Measurements from ENCODE around the gene FCAMR. TPM values are rescaled to one million over a fixed set of nuclear protein-coding genes. Genes with fewer than 3 reads are reported as not detected.

Gene FCAMR
- total RNA-seq, 1 experiment from 2014 or later = not detected

- H3K9ac ChIP-seq (ENCODE audit: low read length) = no peak overlapping the region
- no peaks in the 10 kb centered on the region for H3K9me3 ChIP-seq (ENCODE audit: low read length)
- H3K27ac ChIP-seq (ENCODE audit: low read length) = no peak overlapping the region
- no peaks in the 10 kb centered on the region for H3K27me3 ChIP-seq (ENCODE audit: low read length)
- no peak overlapping the region for H3K4me2 ChIP-seq (ENCODE audit: low read depth, low read length, poor library complexity, severe bottlenecking)
- no peaks in the 10 kb centered on the region for H3K79me2 ChIP-seq (ENCODE audit: low read length)
- no peaks in the 10 kb centered on the region for H3K4me1 ChIP-seq (ENCODE audit: low read length)
- no peak for DNase-seq
- no peaks in the 10 kb centered on the region for H3K36me3 ChIP-seq (ENCODE audit: insufficient read depth, low read length)
- H2AFZ ChIP-seq (ENCODE audit: low read length) = no peak overlapping the region
- no peak overlapping the region for H3K4me3 ChIP-seq (ENCODE audit: low read length)
- no peaks in the 10 kb centered on the region for H4K20me1 ChIP-seq (ENCODE audit: insufficient read depth, low read depth, low read length)
- H3K9me2 ChIP-seq (replicated peaks; ENCODE audit: insufficient read depth, low read length) = no peaks in the 10 kb centered on the region
Measured at GRCh38 chr1:206985162-206985749, 15.0 kb upstream of the FCAMR start.

- no peak overlapping the region for H2AFZ ChIP-seq (ENCODE audit: low read length)
- H3K9me2 ChIP-seq (replicated peaks; ENCODE audit: insufficient read depth, low read length) = no peaks in the 10 kb centered on the region
- no peak overlapping the region for H3K9ac ChIP-seq (ENCODE audit: low read length)
- no peaks in the 10 kb centered on the region for H3K27me3 ChIP-seq (ENCODE audit: low read length)
- no peak overlapping the region for H3K4me3 ChIP-seq (ENCODE audit: low read length)
- H3K4me1 ChIP-seq (ENCODE audit: low read length) = no peaks in the 10 kb centered on the region
- H3K36me3 ChIP-seq (ENCODE audit: insufficient read depth, low read length) = no peaks in the 10 kb centered on the region
- H3K79me2 ChIP-seq (ENCODE audit: low read length) = no peaks in the 10 kb centered on the region
- no peak overlapping the region for H3K27ac ChIP-seq (ENCODE audit: low read length)
- H3K4me2 ChIP-seq (ENCODE audit: low read depth, low read length, poor library complexity, severe bottlenecking) = no peak overlapping the region
- peak; percentile 72 for DNase-seq
- H3K9me3 ChIP-seq (ENCODE audit: low read length) = no peaks in the 10 kb centered on the region
- no peaks in the 10 kb centered on the region for H4K20me1 ChIP-seq (ENCODE audit: insufficient read depth, low read depth, low read length)
Measured at GRCh38 chr1:206982216-206982615, 12.0 kb upstream of the FCAMR start.

- no peak for DNase-seq
- Histone ChIP-seq H3K9me2 (replicated peaks; ENCODE audit: insufficient read depth, low read length) (no peaks in the 10 kb centered on the region), H3K9me3 (ENCODE audit: low read length) (no peaks in the 10 kb centered on the region), H3K79me2 (ENCODE audit: low read length) (no peaks in the 10 kb centered on the region), H3K27me3 (ENCODE audit: low read length) (no peaks in the 10 kb centered on the region), H4K20me1 (ENCODE audit: insufficient read depth, low read depth, low read length) (no peaks in the 10 kb centered on the region), H3K9ac (ENCODE audit: low read length) (no peak overlapping the region), H3K4me2 (ENCODE audit: low read depth, low read length, poor library complexity, severe bottlenecking) (no peak overlapping the region), H3K4me1 (ENCODE audit: low read length) (no peaks in the 10 kb centered on the region), H3K27ac (ENCODE audit: low read length) (no peak overlapping the region), H2AFZ (ENCODE audit: low read length) (no peak overlapping the region), H3K36me3 (ENCODE audit: insufficient read depth, low read length) (no peaks in the 10 kb centered on the region), H3K4me3 (ENCODE audit: low read length) (no peak overlapping the region)
Measured at GRCh38 chr1:206979379-206980043, 9.3 kb upstream of the FCAMR start.

- Histone ChIP-seq H3K27me3 (ENCODE audit: low read length) (no peaks in the 10 kb centered on the region), H2AFZ (ENCODE audit: low read length) (no peak overlapping the region), H3K36me3 (ENCODE audit: insufficient read depth, low read length) (no peaks in the 10 kb centered on the region), H4K20me1 (ENCODE audit: insufficient read depth, low read depth, low read length) (no peaks in the 10 kb centered on the region), H3K79me2 (ENCODE audit: low read length) (no peaks in the 10 kb centered on the region), H3K4me3 (ENCODE audit: low read length) (no peak overlapping the region), H3K9me2 (replicated peaks; ENCODE audit: insufficient read depth, low read length) (no peaks in the 10 kb centered on the region), H3K4me1 (ENCODE audit: low read length) (no peaks in the 10 kb centered on the region), H3K9me3 (ENCODE audit: low read length) (no peaks in the 10 kb centered on the region), H3K27ac (ENCODE audit: low read length) (no peak overlapping the region), H3K9ac (ENCODE audit: low read length) (no peak overlapping the region), H3K4me2 (ENCODE audit: low read depth, low read length, poor library complexity, severe bottlenecking) (no peak overlapping the region)
- DNase-seq = no peak
Measured at GRCh38 chr1:206978259-206978658, 8.0 kb upstream of the FCAMR start.

- DNase-seq = no peak
- Histone ChIP-seq H3K27ac (ENCODE audit: low read length) (no peak overlapping the region), H3K9ac (ENCODE audit: low read length) (no peak overlapping the region), H3K4me2 (ENCODE audit: low read depth, low read length, poor library complexity, severe bottlenecking) (no peak overlapping the region), H3K9me2 (replicated peaks; ENCODE audit: insufficient read depth, low read length) (no peaks in the 10 kb centered on the region), H4K20me1 (ENCODE audit: insufficient read depth, low read depth, low read length) (no peaks in the 10 kb centered on the region), H3K27me3 (ENCODE audit: low read length) (no peaks in the 10 kb centered on the region), H3K9me3 (ENCODE audit: low read length) (no peaks in the 10 kb centered on the region), H2AFZ (ENCODE audit: low read length) (no peak overlapping the region), H3K4me3 (ENCODE audit: low read length) (no peak overlapping the region), H3K36me3 (ENCODE audit: insufficient read depth, low read length) (no peaks in the 10 kb centered on the region), H3K4me1 (ENCODE audit: low read length) (no peaks in the 10 kb centered on the region), H3K79me2 (ENCODE audit: low read length) (no peaks in the 10 kb centered on the region)
Measured at GRCh38 chr1:206975306-206975705, 5.0 kb upstream of the FCAMR start.

GRCh38 chr1:206974140-206974539 is 3.9 kb upstream of the FCAMR start:
- Histone ChIP-seq H4K20me1 (ENCODE audit: insufficient read depth, low read depth, low read length) (no peaks in the 10 kb centered on the region), H3K4me3 (ENCODE audit: low read length) (no peak overlapping the region), H3K27me3 (ENCODE audit: low read length) (no peaks in the 10 kb centered on the region), H3K9ac (ENCODE audit: low read length) (no peak overlapping the region), H3K36me3 (ENCODE audit: insufficient read depth, low read length) (no peaks in the 10 kb centered on the region), H3K4me1 (ENCODE audit: low read length) (no peaks in the 10 kb centered on the region), H3K9me3 (ENCODE audit: low read length) (no peaks in the 10 kb centered on the region), H3K27ac (ENCODE audit: low read length) (no peak overlapping the region), H2AFZ (ENCODE audit: low read length) (no peak overlapping the region), H3K79me2 (ENCODE audit: low read length) (no peaks in the 10 kb centered on the region), H3K9me2 (replicated peaks; ENCODE audit: insufficient read depth, low read length) (no peaks in the 10 kb centered on the region), H3K4me2 (ENCODE audit: low read depth, low read length, poor library complexity, severe bottlenecking) (no peak overlapping the region)
- DNase-seq = no peak

GRCh38 chr1:206972728-206973127 is 2.5 kb upstream of the FCAMR start:
- no peak overlapping the region for H3K9ac ChIP-seq (ENCODE audit: low read length)
- H4K20me1 ChIP-seq (ENCODE audit: insufficient read depth, low read depth, low read length) = no peaks in the 10 kb centered on the region
- H3K4me3 ChIP-seq (ENCODE audit: low read length) = no peak overlapping the region
- no peak overlapping the region for H3K4me2 ChIP-seq (ENCODE audit: low read depth, low read length, poor library complexity, severe bottlenecking)
- H3K36me3 ChIP-seq (ENCODE audit: insufficient read depth, low read length) = no peaks in the 10 kb centered on the region
- no peak for DNase-seq
- H3K27me3 ChIP-seq (ENCODE audit: low read length) = no peaks in the 10 kb centered on the region
- no peaks in the 10 kb centered on the region for H3K9me3 ChIP-seq (ENCODE audit: low read length)
- H3K79me2 ChIP-seq (ENCODE audit: low read length) = no peaks in the 10 kb centered on the region
- no peak overlapping the region for H2AFZ ChIP-seq (ENCODE audit: low read length)
- H3K27ac ChIP-seq (ENCODE audit: low read length) = no peak overlapping the region
- no peaks in the 10 kb centered on the region for H3K9me2 ChIP-seq (replicated peaks; ENCODE audit: insufficient read depth, low read length)
- H3K4me1 ChIP-seq (ENCODE audit: low read length) = no peaks in the 10 kb centered on the region

GRCh38 chr1:206971029-206971655 is 882 bp upstream of the FCAMR start:
- Histone ChIP-seq H3K4me3 (ENCODE audit: low read length) (no peak overlapping the region), H2AFZ (ENCODE audit: low read length) (no peak overlapping the region), H3K4me1 (ENCODE audit: low read length) (no peaks in the 10 kb centered on the region), H4K20me1 (ENCODE audit: insufficient read depth, low read depth, low read length) (no peaks in the 10 kb centered on the region), H3K27me3 (ENCODE audit: low read length) (no peaks in the 10 kb centered on the region), H3K9me3 (ENCODE audit: low read length) (no peaks in the 10 kb centered on the region), H3K79me2 (ENCODE audit: low read length) (no peaks in the 10 kb centered on the region), H3K9ac (ENCODE audit: low read length) (no peak overlapping the region), H3K4me2 (ENCODE audit: low read depth, low read length, poor library complexity, severe bottlenecking) (no peak overlapping the region), H3K36me3 (ENCODE audit: insufficient read depth, low read length) (no peaks in the 10 kb centered on the region), H3K27ac (ENCODE audit: low read length) (no peak overlapping the region), H3K9me2 (replicated peaks; ENCODE audit: insufficient read depth, low read length) (no peaks in the 10 kb centered on the region)
- DNase-seq = no peak

Measured in Karpas-422 (cell line).